IPS-18c (cell line): ENCODE data around the gene MYOF.
"Not testable (repeated sequence)": the region's sequence is repeated elsewhere in the genome, so short reads cannot be mapped to it uniquely, and the experiment has no call there.

Experiments
- H3K4me3 ChIP-seq: 2 replicates; pipeline ENCODE4 v1.7.0; 2013; ENCODE audit warnings: low read depth, mild to moderate bottlenecking, low read length, moderate library complexity; ENCODE audit not compliant: insufficient read depth
- H3K9me3 ChIP-seq: one replicate; pipeline ENCODE4 v1.6.1; 2013; ENCODE audit warnings: mild to moderate bottlenecking, low read length, moderate library complexity; ENCODE audit not compliant: control insufficient read depth, insufficient read depth

The MYOF gene

GRCh38 chr10:93385345-93385744 is 96.8 kb downstream of the MYOF start:
- Histone ChIP-seq H3K9me3 (no peaks in the 10 kb centered on the region), H3K4me3 (no peak overlapping the region)

- no peaks in the 10 kb centered on the region for H3K9me3 ChIP-seq
- H3K4me3 ChIP-seq = no peak overlapping the region
These were observed 98.1 kb downstream of the MYOF start for GRCh38 chr10:93384006-93384405.

GRCh38 chr10:93383562-93383981 is 98.6 kb downstream of the MYOF start:
- H3K4me3 ChIP-seq = no peak overlapping the region
- H3K9me3 ChIP-seq = no peaks in the 10 kb centered on the region

GRCh38 chr10:93379731-93380575 is 102.2 kb downstream of the MYOF start:
- H3K9me3 ChIP-seq = no peaks in the 10 kb centered on the region

GRCh38 chr10:93378997-93379730 is 103.0 kb downstream of the MYOF start:
- Histone ChIP-seq H3K9me3 (no peaks in the 10 kb centered on the region), H3K4me3 (no peak overlapping the region)

More at GRCh38 chr10:93379731-93380575, 102.2 kb downstream of the MYOF start:
- no peak overlapping the region for H3K4me3 ChIP-seq

- Histone ChIP-seq H3K4me3 (no peak overlapping the region), H3K9me3 (no peaks in the 10 kb centered on the region)
These were observed 104.1 kb downstream of the MYOF start for GRCh38 chr10:93378039-93378438.

GRCh38 chr10:93376372-93377293 is 105.5 kb downstream of the MYOF start:
- Histone ChIP-seq H3K9me3 (no peaks in the 10 kb centered on the region), H3K4me3 (no peak overlapping the region)

- Histone ChIP-seq H3K9me3 (no peaks in the 10 kb centered on the region), H3K4me3 (no peak overlapping the region)
These were observed 111.2 kb downstream of the MYOF start for GRCh38 chr10:93370961-93371360.

- no peak overlapping the region for H3K4me3 ChIP-seq
- H3K9me3 ChIP-seq = no peaks in the 10 kb centered on the region
These were observed 112.5 kb downstream of the MYOF start for GRCh38 chr10:93369588-93370164.

- no peaks in the 10 kb centered on the region for H3K9me3 ChIP-seq
- no peak overlapping the region for H3K4me3 ChIP-seq
These were observed 113.9 kb downstream of the MYOF start for GRCh38 chr10:93368210-93368609.

- Histone ChIP-seq H3K4me3 (no peak overlapping the region), H3K9me3 (no peaks in the 10 kb centered on the region)
These were observed 114.5 kb downstream of the MYOF start for GRCh38 chr10:93367664-93368063.

GRCh38 chr10:93364966-93365365 is 117.2 kb downstream of the MYOF start:
- Histone ChIP-seq H3K4me3 (no peak overlapping the region), H3K9me3 (no peaks in the 10 kb centered on the region)

- Histone ChIP-seq H3K4me3 (no peak overlapping the region), H3K9me3 (no peaks in the 10 kb centered on the region)
These were observed 118.1 kb downstream of the MYOF start for GRCh38 chr10:93363891-93364648.

GRCh38 chr10:93358398-93358797 is 123.7 kb downstream of the MYOF start:
- not testable (repeated sequence) for H3K4me3 ChIP-seq, H3K9me3 ChIP-seq

GRCh38 chr10:93357680-93358079 is 124.5 kb downstream of the MYOF start:
- Histone ChIP-seq H3K4me3 (no peak overlapping the region), H3K9me3 (no peaks in the 10 kb centered on the region)

GRCh38 chr10:93356516-93356915 is 125.6 kb downstream of the MYOF start:
- H3K9me3 ChIP-seq = no peaks in the 10 kb centered on the region

More at GRCh38 chr10:93356516-93356915, 125.6 kb downstream of the MYOF start:
- H3K4me3 ChIP-seq = no peak overlapping the region
